CD14-positive monocyte (primary cell): ENCODE results near the gene LFNG. TPM values are rescaled to one million over a fixed set of nuclear protein-coding genes. Genes with fewer than 3 reads are reported as not detected.

Source experiments
- DNase-seq, 3 donors: peaks; one replicate each; pipeline ENCODE4 v3.0.0-alpha.2; 2011 to 2022
- H2AFZ ChIP-seq: 2 replicates; pipeline ENCODE4 v1.6.0; 2012; ENCODE audit warnings: mild to moderate bottlenecking, low read depth, low read length, inconsistent platforms; ENCODE audit not compliant: insufficient read depth, poor library complexity, severe bottlenecking
- H3K27ac ChIP-seq, 2 donors: 1 replicate in 1 of 2; 2 replicates in 1 of 2; pipeline ENCODE4 v1.5.1; 2012 to 2013; ENCODE audit warnings: low read length in 2 of 2, control low read depth in 1 of 2, inconsistent platforms in 1 of 2, low read depth in 1 of 2, mild to moderate bottlenecking in 1 of 2
- H3K27me3 ChIP-seq, 2 donors: one replicate each; pipeline versions ENCODE4 v1.6.0 to v1.6.1; 2011 to 2013; ENCODE audit warnings: low read length in 2 of 2; ENCODE audit not compliant: control insufficient read depth in 2 of 2, insufficient read depth in 2 of 2
- H3K36me3 ChIP-seq, 2 donors: replicated peaks in 1 of 2; 1 replicate in 1 of 2; 2 replicates in 1 of 2; pipeline versions ENCODE4 v1.5.1 to v1.6.1; 2012 to 2013; ENCODE audit warnings: low read length in 2 of 2, control low read depth in 1 of 2, inconsistent platforms in 1 of 2, mild to moderate bottlenecking in 1 of 2; ENCODE audit not compliant: insufficient read depth in 2 of 2, control insufficient read depth in 1 of 2
- H3K4me1 ChIP-seq, 2 donors: 1 replicate in 1 of 2; 2 replicates in 1 of 2; pipeline versions ENCODE4 v1.5.1 to v1.6.1; 2012 to 2013; ENCODE audit warnings: low read length in 2 of 2, control low read depth in 1 of 2, inconsistent platforms in 1 of 2, mild to moderate bottlenecking in 1 of 2, moderate library complexity in 1 of 2; ENCODE audit not compliant: insufficient read depth in 2 of 2, control insufficient read depth in 1 of 2
- H3K4me2 ChIP-seq: replicated peaks from 2 replicates; pipeline ENCODE3; 2012; ENCODE audit warnings: low read length, moderate library complexity, mild to moderate bottlenecking; ENCODE audit not compliant: poor library complexity, severe bottlenecking; ENCODE audit errors: extremely low read depth
- H3K4me3 ChIP-seq, 3 experiments: fragments of 200-600 bp in 1 of 3; sonication (generic) in 1 of 3; replicated peaks in 1 of 3; 1 replicate in 2 of 3; 2 replicates in 1 of 3; pipeline ENCODE4 v1.5.1; 2011 to 2013; ENCODE audit warnings: low read length in 3 of 3, mild to moderate bottlenecking in 3 of 3, control low read depth in 2 of 3, low read depth in 2 of 3, inconsistent platforms in 1 of 3, moderate library complexity in 1 of 3
- H3K79me2 ChIP-seq: 2 replicates; pipeline ENCODE4 v1.6.0; 2012; ENCODE audit warnings: mild to moderate bottlenecking, control low read depth, inconsistent platforms, low read length, moderate library complexity; ENCODE audit not compliant: insufficient read depth
- H3K9ac ChIP-seq: 2 replicates; pipeline ENCODE4 v1.6.0; 2017; ENCODE audit warnings: low read length, mild to moderate bottlenecking; ENCODE audit not compliant: insufficient read depth, poor library complexity, severe bottlenecking
- H3K9me3 ChIP-seq, 2 donors: replicated peaks in 1 of 2; 1 replicate in 1 of 2; 2 replicates in 1 of 2; pipeline versions ENCODE4 v1.5.1 to v1.6.1; 2012 to 2013; ENCODE audit warnings: low read length in 2 of 2, control low read depth in 1 of 2; ENCODE audit not compliant: control insufficient read depth in 1 of 2, insufficient read depth in 1 of 2
- H4K20me1 ChIP-seq: 2 replicates; pipeline ENCODE4 v1.6.0; 2012; ENCODE audit warnings: mild to moderate bottlenecking, low read length, control low read depth, moderate library complexity; ENCODE audit not compliant: insufficient read depth
- H3K27ac Mint-ChIP-seq, 7 donors: one replicate each; pipeline ENCODE4 v1.8.0; 2020; ENCODE audit warnings: mild to moderate bottlenecking in 7 of 7, mixed read lengths in 7 of 7, moderate library complexity in 6 of 7, inconsistent platforms in 2 of 7
- H3K27me3 Mint-ChIP-seq, 3 donors: one replicate each; pipeline ENCODE4 v1.8.0; 2021 to 2022; ENCODE audit warnings: low read depth in 3 of 3, mild to moderate bottlenecking in 3 of 3, mixed read lengths in 3 of 3, moderate library complexity in 3 of 3, inconsistent platforms in 1 of 3
- H3K36me3 Mint-ChIP-seq, 2 donors: one replicate each; pipeline ENCODE4 v1.8.0; 2020; ENCODE audit warnings: mixed read lengths in 2 of 2, inconsistent platforms in 1 of 2, mild to moderate bottlenecking in 1 of 2
- H3K4me1 Mint-ChIP-seq: one replicate; pipeline ENCODE4 v1.8.0; 2020; ENCODE audit warnings: mild to moderate bottlenecking, mixed read lengths
- H3K4me3 Mint-ChIP-seq, 2 donors: one replicate each; pipeline ENCODE4 v1.8.0; 2020; ENCODE audit warnings: mild to moderate bottlenecking in 2 of 2, mixed read lengths in 2 of 2, moderate library complexity in 1 of 2
- H3K9me3 Mint-ChIP-seq, 7 donors: one replicate each; pipeline ENCODE4 v1.8.0; 2020 to 2022; ENCODE audit warnings: mixed read lengths in 7 of 7, mild to moderate bottlenecking in 6 of 7, moderate library complexity in 6 of 7, inconsistent platforms in 2 of 7
- WGBS: methylation state at CpG from one replicate; pipeline ENCODE4 v1.1.5; 2013; ENCODE audit warnings: missing lambda C conversion rate; ENCODE audit not compliant: insufficient coverage; 5-methylcytosine and 5-hydroxymethylcytosine counted together
- intact Hi-C, 2 donors: fragments of 100-400 bp; cut with micrococcal nuclease; formaldehyde crosslinking; loops; one replicate each; pipeline versions ENCODE4 v1.15.0 to v1.15.1; 2023
- polyA plus RNA-seq, 3 donors: library from polyadenylated mRNA; depleted of rRNA in 1 of 3; unstranded in 2 of 3; stranded (reverse) in 1 of 3; fragments of 300-500 nt in 2 of 3; fragments of >200 nt in 1 of 3; fragmentation: Illumina TruSeq in 2 of 3; gene quantifications; 1 replicate in 2 of 3; 2 replicates in 1 of 3; pipeline ENCODE4 v1.2.3, GENCODE V29; 2012 to 2021
- TF ChIP-seq, protein P1 (sequence below): fragments of 200-600 bp; IDR thresholded peaks from one replicate; pipeline ENCODE4 v1.8.0; 2022; ENCODE audit warnings: antibody characterized with exemption, mild to moderate bottlenecking

Gene LFNG
- polyA plus RNA-seq, 3 donors = 1.9 to 121 (median 2.2) TPM

DNA sequence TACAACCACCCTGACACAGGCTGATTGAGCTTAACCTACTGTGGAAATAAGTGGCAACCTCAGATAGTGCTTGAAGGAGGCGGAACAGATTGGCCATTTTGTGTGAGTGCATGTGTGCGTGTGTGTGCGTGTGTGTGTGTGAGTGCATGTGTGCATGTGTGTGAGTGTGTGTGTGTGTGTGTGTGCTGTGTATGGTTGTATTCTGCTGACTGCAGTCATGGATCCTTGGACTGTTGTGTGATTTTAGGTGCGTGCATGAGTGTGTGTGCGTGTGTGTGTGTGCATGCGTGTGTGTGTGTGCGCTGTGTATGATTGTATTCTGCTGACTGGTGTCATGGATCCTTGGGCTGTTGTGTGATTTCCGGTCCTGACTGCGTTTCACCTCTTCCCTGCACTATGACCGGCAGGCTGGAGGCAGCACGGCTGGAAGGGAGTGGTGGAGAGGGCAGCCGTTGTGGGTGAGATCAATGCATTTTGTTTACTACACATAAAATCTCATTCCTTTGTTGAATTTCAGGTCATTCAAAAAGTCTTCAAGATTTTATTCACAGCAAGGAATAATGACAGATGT lies 45.5 kb downstream of the LFNG start:
- H3K36me3 ChIP-seq = peaks cover 3 to 14% of the 10 kb centered on the region in 2 donors
- Mint-ChIP-seq H3K36me3 (peaks cover 31 to 43% of the 10 kb centered on the region in 2 donors), H3K4me1 (peaks cover 14% of the 10 kb centered on the region), H3K9me3 (no peaks in the 10 kb centered on the region), H3K4me3 (no peak overlapping the region), H3K27me3 (no peaks in the 10 kb centered on the region), H3K27ac (no peak overlapping the region)
- no peak overlapping the region for H2AFZ ChIP-seq
- peaks cover 8% of the 10 kb centered on the region for H4K20me1 ChIP-seq
- TF ChIP-seq, protein P1, sequence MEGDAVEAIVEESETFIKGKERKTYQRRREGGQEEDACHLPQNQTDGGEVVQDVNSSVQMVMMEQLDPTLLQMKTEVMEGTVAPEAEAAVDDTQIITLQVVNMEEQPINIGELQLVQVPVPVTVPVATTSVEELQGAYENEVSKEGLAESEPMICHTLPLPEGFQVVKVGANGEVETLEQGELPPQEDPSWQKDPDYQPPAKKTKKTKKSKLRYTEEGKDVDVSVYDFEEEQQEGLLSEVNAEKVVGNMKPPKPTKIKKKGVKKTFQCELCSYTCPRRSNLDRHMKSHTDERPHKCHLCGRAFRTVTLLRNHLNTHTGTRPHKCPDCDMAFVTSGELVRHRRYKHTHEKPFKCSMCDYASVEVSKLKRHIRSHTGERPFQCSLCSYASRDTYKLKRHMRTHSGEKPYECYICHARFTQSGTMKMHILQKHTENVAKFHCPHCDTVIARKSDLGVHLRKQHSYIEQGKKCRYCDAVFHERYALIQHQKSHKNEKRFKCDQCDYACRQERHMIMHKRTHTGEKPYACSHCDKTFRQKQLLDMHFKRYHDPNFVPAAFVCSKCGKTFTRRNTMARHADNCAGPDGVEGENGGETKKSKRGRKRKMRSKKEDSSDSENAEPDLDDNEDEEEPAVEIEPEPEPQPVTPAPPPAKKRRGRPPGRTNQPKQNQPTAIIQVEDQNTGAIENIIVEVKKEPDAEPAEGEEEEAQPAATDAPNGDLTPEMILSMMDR = no peak
- peaks cover 11 to 12% of the 10 kb centered on the region in 2 donors for H3K4me1 ChIP-seq
- H3K9me3 ChIP-seq = no peaks in the 10 kb centered on the region
- DNase-seq = no peak
- H3K9ac ChIP-seq = no peak overlapping the region
- no peak overlapping the region for H3K4me3 ChIP-seq
- H3K27me3 ChIP-seq = no peaks in the 10 kb centered on the region
- WGBS = 97% methylated on average over 7 of the region's 12 CpGs
- H3K4me2 ChIP-seq = no peak overlapping the region
- intact Hi-C loops = loop anchor here (5.0 to 10.0 kb wide), 2 partner anchors 42 to 90 kb away; partner anchors contain the start of gene GRIFIN (in 1 of the 2)
- H3K27ac ChIP-seq = no peak overlapping the region
- peaks cover 18% of the 10 kb centered on the region for H3K79me2 ChIP-seq

DNA sequence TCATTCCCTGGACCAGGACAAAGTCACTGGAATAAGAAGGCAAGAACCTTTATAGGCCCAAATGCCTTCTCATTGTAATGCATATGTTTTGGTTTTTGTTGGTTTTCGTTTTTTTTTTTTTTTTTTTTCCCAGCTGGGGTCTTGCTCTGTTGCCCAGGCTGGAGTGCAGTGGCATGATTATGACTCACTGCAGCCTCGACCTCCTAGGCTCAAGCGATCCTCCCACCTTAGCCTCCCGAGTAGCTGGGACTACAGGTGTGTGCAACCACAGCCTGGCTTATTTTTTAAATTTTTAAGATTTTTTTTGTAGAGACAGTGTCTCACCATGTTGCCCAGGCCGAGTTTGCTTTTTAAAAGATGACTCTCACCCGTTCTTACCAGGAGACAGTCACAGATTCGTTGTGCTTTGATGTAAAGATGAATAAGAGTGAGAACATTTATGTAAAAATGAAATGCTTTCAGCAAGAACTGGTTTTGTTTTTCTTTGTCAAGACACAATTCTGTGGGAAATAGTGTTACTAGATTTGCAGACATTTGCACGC lies 46.8 kb downstream of the LFNG start:
- Histone ChIP-seq H3K9me3 (no peaks in the 10 kb centered on the region), H3K27ac (no peak overlapping the region), H3K9ac (no peak overlapping the region), H2AFZ (no peak overlapping the region), H3K4me1 (peaks cover 8 to 9% of the 10 kb centered on the region in 2 donors), H4K20me1 (peaks cover 4% of the 10 kb centered on the region), H3K4me3 (no peak overlapping the region), H3K27me3 (no peaks in the 10 kb centered on the region), H3K36me3 (peaks cover 4 to 20% of the 10 kb centered on the region in 2 donors), H3K4me2 (no peak overlapping the region), H3K79me2 (peaks cover 12% of the 10 kb centered on the region)
- Mint-ChIP-seq H3K27ac (no peak overlapping the region), H3K4me3 (no peak overlapping the region), H3K4me1 (peaks cover 11% of the 10 kb centered on the region), H3K9me3 (no peaks in the 10 kb centered on the region), H3K36me3 (peaks cover 37 to 48% of the 10 kb centered on the region in 2 donors), H3K27me3 (no peaks in the 10 kb centered on the region)
- TF ChIP-seq, protein P1 = no peak
- no peak for DNase-seq
- WGBS = 98% methylated on average over 5 of the region's 8 CpGs
- intact Hi-C loops = loop anchor here in 1 of 2 donors (10.0 kb wide), 1 partner anchor 92 kb away; the partner anchor contains the start of gene GRIFIN
